ENCODE results near the gene ARF6. TPM values are rescaled to one million over a fixed set of nuclear protein-coding genes. Genes with fewer than 3 reads are reported as not detected.
"Not testable (repeated sequence)": the region's sequence is repeated elsewhere in the genome, so short reads cannot be mapped to it uniquely, and the experiment has no call there.

ARF6 gene
- total RNA-seq, 1 donor, result 58.6 TPM

GRCh38 chr14:49900973-49901372 lies 8.1 kb downstream of the ARF6 start:
- Histone ChIP-seq H3K4me3 (ENCODE audit: insufficient read depth, low read length) (no peak overlapping the region), H3K4me1 (ENCODE audit: insufficient read depth, low read length) (peaks cover 18% of the 10 kb centered on the region), H3K27ac (ENCODE audit: low read depth, low read length) (no peak overlapping the region), H3K36me3 (ENCODE audit: insufficient read depth, low read length) (peaks cover 6% of the 10 kb centered on the region), H3K79me2 (ENCODE audit: insufficient read depth, low read length) (peaks cover 25% of the 10 kb centered on the region), H3K9me3 (ENCODE audit: low read depth, low read length) (no peaks in the 10 kb centered on the region), H3K27me3 (ENCODE audit: insufficient read depth, low read length) (no peaks in the 10 kb centered on the region), H3K4me2 (ENCODE audit: insufficient read depth, low read length) (no peak overlapping the region), H2AFZ (ENCODE audit: low read length) (no peak overlapping the region), H4K20me1 (ENCODE audit: insufficient read depth, low read length) (peaks cover 5% of the 10 kb centered on the region)
- no peak for TF ChIP-seq CTCF (IDR thresholded peaks at IDR 0.05; ENCODE audit: extremely low read depth, low read depth, low read length)
- DNase-seq (ENCODE audit: insufficient read length, low spot score, missing footprints), result no peak

GRCh38 chr14:49902679-49903246 lies 9.9 kb downstream of the ARF6 start:
- not testable (repeated sequence) for H3K27me3 ChIP-seq (ENCODE audit: insufficient read depth, low read length); DNase-seq (ENCODE audit: insufficient read length, low spot score, missing footprints); H3K79me2 ChIP-seq (ENCODE audit: insufficient read depth, low read length); H4K20me1 ChIP-seq (ENCODE audit: insufficient read depth, low read length); H3K27ac ChIP-seq (ENCODE audit: low read depth, low read length); H3K4me2 ChIP-seq (ENCODE audit: insufficient read depth, low read length); H3K36me3 ChIP-seq (ENCODE audit: insufficient read depth, low read length); H2AFZ ChIP-seq (ENCODE audit: low read length); H3K9me3 ChIP-seq (ENCODE audit: low read depth, low read length); H3K4me3 ChIP-seq (ENCODE audit: insufficient read depth, low read length)
- H3K4me1 ChIP-seq (ENCODE audit: insufficient read depth, low read length), result peaks cover 15% of the 10 kb centered on the region

- no peak for DNase-seq (ENCODE audit: insufficient read length, low spot score, missing footprints)
- Histone ChIP-seq H3K4me3 (ENCODE audit: insufficient read depth, low read length) (no peak overlapping the region), H3K4me1 (ENCODE audit: insufficient read depth, low read length) (peaks cover 20% of the 10 kb centered on the region), H2AFZ (ENCODE audit: low read length) (no peak overlapping the region), H3K27ac (ENCODE audit: low read depth, low read length) (no peak overlapping the region), H4K20me1 (ENCODE audit: insufficient read depth, low read length) (no peaks in the 10 kb centered on the region), H3K27me3 (ENCODE audit: insufficient read depth, low read length) (no peaks in the 10 kb centered on the region), H3K9me3 (ENCODE audit: low read depth, low read length) (no peaks in the 10 kb centered on the region), H3K36me3 (ENCODE audit: insufficient read depth, low read length) (no peaks in the 10 kb centered on the region), H3K79me2 (ENCODE audit: insufficient read depth, low read length) (no peaks in the 10 kb centered on the region), H3K4me2 (ENCODE audit: insufficient read depth, low read length) (no peak overlapping the region)
- TF ChIP-seq CTCF (IDR thresholded peaks at IDR 0.05; ENCODE audit: extremely low read depth, low read depth, low read length), result no peak
Observed at GRCh38 chr14:49904270-49904669, 11.4 kb downstream of the ARF6 start.

- Histone ChIP-seq H3K27me3 (ENCODE audit: insufficient read depth, low read length) (no peaks in the 10 kb centered on the region), H3K79me2 (ENCODE audit: insufficient read depth, low read length) (no peaks in the 10 kb centered on the region), H3K9me3 (ENCODE audit: low read depth, low read length) (no peaks in the 10 kb centered on the region), H3K27ac (ENCODE audit: low read depth, low read length) (no peak overlapping the region), H4K20me1 (ENCODE audit: insufficient read depth, low read length) (no peaks in the 10 kb centered on the region), H3K4me3 (ENCODE audit: insufficient read depth, low read length) (no peak overlapping the region), H3K36me3 (ENCODE audit: insufficient read depth, low read length) (no peaks in the 10 kb centered on the region), H3K4me2 (ENCODE audit: insufficient read depth, low read length) (no peak overlapping the region), H3K4me1 (ENCODE audit: insufficient read depth, low read length) (peaks cover 20% of the 10 kb centered on the region), H2AFZ (ENCODE audit: low read length) (no peak overlapping the region)
- no peak for DNase-seq (ENCODE audit: insufficient read length, low spot score, missing footprints)
- no peak for TF ChIP-seq CTCF (IDR thresholded peaks at IDR 0.05; ENCODE audit: extremely low read depth, low read depth, low read length)
Observed at GRCh38 chr14:49905989-49906388, 13.1 kb downstream of the ARF6 start.

Measured in osteoblast (primary cell).